PFSK-1 (cell line): Measurements from ENCODE around the gene GABBR2.

ENCODE experiments used
- POLR2AphosphoS5 ChIP-seq: IDR thresholded peaks from 2 replicates; pipeline ENCODE4 v1.6.1; 2012; ENCODE audit warnings: low read depth, mild to moderate bottlenecking, control low read depth, low read length, moderate library complexity
- SIN3A ChIP-seq: IDR thresholded peaks from 2 replicates; pipeline ENCODE4 v1.6.1; 2012; ENCODE audit warnings: mild to moderate bottlenecking, low read length, moderate library complexity, borderline replicate concordance; ENCODE audit not compliant: insufficient read depth
- TAF1 ChIP-seq: IDR thresholded peaks from 2 replicates; pipeline ENCODE4 v1.6.1; 2012; ENCODE audit warnings: low read length, control low read depth, borderline replicate concordance; ENCODE audit not compliant: insufficient read depth

DNA sequence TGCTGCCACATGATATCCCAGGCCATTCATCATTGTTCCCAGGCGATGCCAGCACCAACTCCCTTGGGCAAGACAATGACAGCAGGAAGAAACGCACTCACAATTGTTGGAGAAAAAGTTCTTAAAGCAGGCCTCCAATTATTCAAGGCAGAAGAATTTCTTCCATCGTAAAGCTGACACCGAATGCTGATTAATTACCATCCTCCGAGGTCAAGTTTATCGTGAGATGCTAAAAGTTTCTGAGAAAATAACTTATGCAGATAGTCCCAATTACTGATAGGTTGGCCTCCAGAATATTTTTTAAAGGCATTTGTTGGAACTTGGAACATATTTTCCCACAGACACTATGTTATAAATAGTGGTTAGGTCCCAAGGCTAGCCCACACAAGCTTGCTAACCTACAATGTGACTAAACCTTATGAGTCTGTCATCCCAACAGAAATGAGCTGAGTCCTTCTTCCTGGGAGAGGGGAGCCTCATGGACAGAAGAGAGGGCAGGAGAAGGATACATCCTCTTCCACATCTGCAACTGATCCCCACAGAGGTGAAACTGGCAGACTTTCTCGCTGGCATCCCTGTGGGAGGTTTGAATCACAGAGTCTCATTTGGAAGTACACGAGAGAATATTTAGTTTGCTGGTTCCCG lies 250.9 kb downstream of the GABBR2 start:
- TF ChIP-seq TAF1 (no peak), SIN3A (no peak), POLR2AphosphoS5 (no peak)
